Posterior vena cava (tissue), 2 donors: ENCODE results near the gene DOC2A. TPM values are rescaled to one million over a fixed set of nuclear protein-coding genes. Genes with fewer than 3 reads are reported as not detected.

Experiments used
- DNase-seq: peaks from one replicate; pipeline ENCODE4 v3.0.0-alpha.2; 2020; ENCODE audit warnings: low spot score
- intact Hi-C, 2 donors: fragments of 100-400 bp; cut with DNase I; formaldehyde crosslinking; loops; one replicate each; pipeline versions ENCODE4 v1.14.1 to v1.14.2; 2022 to 2023
- total RNA-seq, 2 donors: library from RNA; stranded (reverse); fragmentation: NEBNext Ultra II Directional; extraction: Animal tissue kit (Norgen Biotek cat#: 25700); gene quantifications; one replicate each; pipeline ENCODE4 v1.2.1, GENCODE V29; 2021
- donor health status: DM: yes; HTN: yes; CAD: no.
- donor health status: DM: yes; HTN: yes; CAD: no.

DOC2A gene
- total RNA-seq, 2 donors from 2014 or later: 0.28 to 0.33 TPM

DNA sequence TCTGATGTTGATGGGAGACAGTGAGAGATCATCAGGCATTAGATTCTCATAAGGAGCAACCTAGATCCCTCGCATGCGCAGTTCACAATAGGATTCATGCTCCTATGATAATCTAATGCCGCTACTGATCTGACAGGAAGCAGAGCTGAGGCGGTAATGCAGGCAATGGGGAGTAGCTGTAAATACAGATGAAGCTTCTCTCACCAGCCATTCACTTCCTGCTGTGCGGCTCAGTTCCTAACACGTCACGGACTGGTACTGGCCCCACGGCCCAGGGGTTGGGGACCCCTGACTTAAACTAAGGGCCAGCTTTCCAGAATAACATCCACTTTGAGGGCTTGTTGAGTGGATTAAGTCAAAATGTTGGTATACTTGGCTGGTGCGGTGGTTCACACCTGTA is 51.5 kb downstream of the DOC2A start:
- intact Hi-C loops: no loop called here
- no peak for DNase-seq

- intact Hi-C loops: no loop called here
- no peak for DNase-seq
Observed at GRCh38 chr16:29958756-29959155, 52.1 kb downstream of the DOC2A start.

Other genes starting within 250 kb of the DOC2A start
- gene ZG16, start 232.8 kb downstream of the DOC2A start, total RNA-seq: not detected
- 10 to 100 TPM in 1 of 2 donors, 1 to 10 TPM in 1; 5.9 to 10.4 TPM for gene KIF22, start 220.3 kb downstream of the DOC2A start, total RNA-seq
- 100 to 1,000 TPM; 124 to 148 TPM for gene MAZ, start 204.5 kb downstream of the DOC2A start, total RNA-seq
- gene PRRT2, start 198.8 kb downstream of the DOC2A start, total RNA-seq: 1 to 10 TPM; 5.0 to 5.4 TPM
- 10 to 100 TPM; 10.5 to 12.7 TPM for gene PAGR1, start 194.9 kb downstream of the DOC2A start, total RNA-seq
- 100 to 1,000 TPM; 146 to 154 TPM for gene MVP, start 190.6 kb downstream of the DOC2A start, total RNA-seq
- gene CDIPT, start 147.8 kb downstream of the DOC2A start, total RNA-seq: 10 to 100 TPM; 54.6 to 75.6 TPM
- 1 to 10 TPM in 1 of 2 donors, under 1 TPM in 1; 0.86 to 1.2 TPM for gene SEZ6L2, start 111.5 kb downstream of the DOC2A start, total RNA-seq
- under 1 TPM; 0.33 to 0.51 TPM for gene ASPHD1, start 110.5 kb downstream of the DOC2A start, total RNA-seq
- 10 to 100 TPM; 13.1 to 16.1 TPM for gene KCTD13, start 84.8 kb downstream of the DOC2A start, total RNA-seq
- 10 to 100 TPM; 58.4 to 80.9 TPM for gene TMEM219, start 48.9 kb downstream of the DOC2A start, total RNA-seq
- 10 to 100 TPM; 35.0 to 35.7 TPM for gene TAOK2, start 37.2 kb downstream of the DOC2A start, total RNA-seq
- 10 to 100 TPM; 12.1 to 14.2 TPM for gene HIRIP3, start 15.4 kb downstream of the DOC2A start, total RNA-seq
- 10 to 100 TPM; 42.2 to 46.0 TPM for gene INO80E, start 14.8 kb downstream of the DOC2A start, total RNA-seq
- gene C16orf92, start 12.2 kb upstream of the DOC2A start, total RNA-seq: not detected
- not detected for gene TLCD3B, start 20.2 kb upstream of the DOC2A start, total RNA-seq
- 100 to 1,000 TPM; 937 to 987 TPM for gene ALDOA, start 54.7 kb upstream of the DOC2A start, total RNA-seq
- gene PPP4C, start 65.0 kb upstream of the DOC2A start, total RNA-seq: 10 to 100 TPM; 40.0 to 46.9 TPM
- under 1 TPM; 0.46 to 0.57 TPM for gene TBX6, start 80.9 kb upstream of the DOC2A start, total RNA-seq
- 10 to 100 TPM; 26.1 to 31.4 TPM for gene YPEL3, start 85.2 kb upstream of the DOC2A start, total RNA-seq
- 1 to 10 TPM; 3.7 to 4.0 TPM for gene GDPD3, start 102.5 kb upstream of the DOC2A start, total RNA-seq
- gene MAPK3, start 112.2 kb upstream of the DOC2A start, total RNA-seq: 10 to 100 TPM; 77.9 to 84.2 TPM
- gene CORO1A, start 172.6 kb upstream of the DOC2A start, total RNA-seq: 10 to 100 TPM; 38.1 to 49.8 TPM
- 10 to 100 TPM; 58.8 to 60.0 TPM for gene BOLA2B, start 182.6 kb upstream of the DOC2A start, total RNA-seq
- 10 to 100 TPM; 19.8 to 21.5 TPM for gene SLX1A, start 182.8 kb upstream of the DOC2A start, total RNA-seq
- 10 to 100 TPM; 10.0 to 12.9 TPM for gene SULT1A3, start 188.2 kb upstream of the DOC2A start, total RNA-seq
- gene NPIPB13, start 237.5 kb upstream of the DOC2A start, total RNA-seq: 10 to 100 TPM in 1 of 2 donors, 1 to 10 TPM in 1; 5.7 to 21.2 TPM